ENCODE data around the gene GAS7.

GRCh38 chr17:10156599-10156947, 41.8 kb downstream of the GAS7 start:
- TF ChIP-seq CTCF (IDR thresholded peaks at IDR 0.05 in 2 of 3, conservative IDR thresholded peaks at IDR 0.05 in 1 of 3; ENCODE audit: borderline replicate concordance in 1 of 3, insufficient read depth in 1 of 3, low read depth in 2 of 3, low read length in 2 of 3) (no peak), EZH2 (IDR thresholded peaks at IDR 0.05) (no peak)

Measured in HCT116 (cell line).